Measurements from ENCODE around the gene ANKRD11.

The ANKRD11 gene

GRCh38 chr16:89344846-89345611 is 145.3 kb downstream of the ANKRD11 start:
- Histone ChIP-seq H3K4me2 (ENCODE audit: low read length, poor library complexity, severe bottlenecking) (no peak overlapping the region), H3K27ac (ENCODE audit: low read length, poor library complexity, severe bottlenecking) (peak overlapping the region; percentile 24), H3K14ac (ENCODE audit: low read length in 2 of 2) (peak overlapping the region in 1 of 2 experiments; percentile 77), H3K4me3 (ENCODE audit: insufficient read depth in 1 of 2, low read depth in 1 of 2, low read length in 2 of 2) (peak overlapping the region in 1 of 2 experiments; percentile 13), H3K9me3 (ENCODE audit: control insufficient read depth, low read length) (no peaks in the 10 kb centered on the region), H3K9ac (ENCODE audit: low read length) (peak overlapping the region; percentile 66), H3K27me3 (ENCODE audit: control insufficient read depth in 1 of 2, insufficient read depth in 1 of 2, low read length in 2 of 2) (no peaks in the 10 kb centered on the region), H4K91ac (ENCODE audit: low read length) (no peak overlapping the region), H2AFZ (ENCODE audit: low read depth, low read length) (no peak overlapping the region), H2BK12ac (ENCODE audit: low read length in 2 of 2) (peak overlapping the region in 1 of 2 experiments; percentile 57), H2AK5ac (ENCODE audit: low read length, severe bottlenecking) (peak overlapping the region; percentile 17), H3K23ac (ENCODE audit: low read length in 2 of 2) (no peak overlapping the region), H2BK120ac (ENCODE audit: low read depth, low read length) (no peak overlapping the region), H4K8ac (ENCODE audit: low read length) (no peak overlapping the region), H3K36me3 (ENCODE audit: control insufficient read depth in 1 of 2, insufficient read depth in 2 of 2, low read depth in 1 of 2, low read length in 2 of 2) (peaks cover 0 to 7% of the 10 kb centered on the region in 2 experiments), H3K18ac (ENCODE audit: low read depth in 1 of 2, low read length in 2 of 2) (no peak overlapping the region), H3K4me1 (ENCODE audit: control insufficient read depth, insufficient read depth, low read depth, low read length) (peaks cover 36% of the 10 kb centered on the region), H2BK15ac (ENCODE audit: low read depth, poor library complexity, severe bottlenecking) (no peak overlapping the region), H3K4ac (ENCODE audit: low read depth in 1 of 2, low read length in 2 of 2) (no peak overlapping the region), H3K79me1 (replicated peaks; ENCODE audit: low read length, poor library complexity, severe bottlenecking) (peaks cover 3% of the 10 kb centered on the region), H2BK5ac (ENCODE audit: low read depth, low read length, poor library complexity, severe bottlenecking) (no peak overlapping the region)
- no peak for DNase-seq
- WGBS, result 90% methylated on average over 20 of the region's 20 CpGs

GRCh38 chr16:89344458-89344834 is 145.9 kb downstream of the ANKRD11 start:
- H4K91ac ChIP-seq (ENCODE audit: low read length), result peak overlapping the region; percentile 8
- H3K9ac ChIP-seq (ENCODE audit: low read length), result peak overlapping the region; percentile 66
- H3K36me3 ChIP-seq (ENCODE audit: control insufficient read depth in 1 of 2, insufficient read depth in 2 of 2, low read depth in 1 of 2, low read length in 2 of 2), result peaks cover 4 to 7% of the 10 kb centered on the region in 2 experiments
- peak overlapping the region in 1 of 2 experiments; percentile 13 for H3K4me3 ChIP-seq (ENCODE audit: insufficient read depth in 1 of 2, low read depth in 1 of 2, low read length in 2 of 2)
- peaks cover 3% of the 10 kb centered on the region for H3K79me1 ChIP-seq (replicated peaks; ENCODE audit: low read length, poor library complexity, severe bottlenecking)
- peak overlapping the region; percentile 9 for H3K27ac ChIP-seq (ENCODE audit: low read length, poor library complexity, severe bottlenecking)
- H3K18ac ChIP-seq (ENCODE audit: low read depth in 1 of 2, low read length in 2 of 2), result peak overlapping the region in 1 of 2 experiments; percentile 42
- H2AK5ac ChIP-seq (ENCODE audit: low read length, severe bottlenecking), result peak overlapping the region; percentile 7
- H2BK15ac ChIP-seq (ENCODE audit: low read depth, poor library complexity, severe bottlenecking), result no peak overlapping the region
- no peaks in the 10 kb centered on the region for H3K27me3 ChIP-seq (ENCODE audit: control insufficient read depth in 1 of 2, insufficient read depth in 1 of 2, low read length in 2 of 2)
- no peak overlapping the region for H3K14ac ChIP-seq (ENCODE audit: low read length in 2 of 2)
- H3K9me3 ChIP-seq (ENCODE audit: control insufficient read depth, low read length), result no peaks in the 10 kb centered on the region
- DNase-seq, result no peak
- no peak overlapping the region for H2BK12ac ChIP-seq (ENCODE audit: low read length in 2 of 2)
- H3K4me1 ChIP-seq (ENCODE audit: control insufficient read depth, insufficient read depth, low read depth, low read length), result peaks cover 36% of the 10 kb centered on the region
- no peak overlapping the region for H3K4me2 ChIP-seq (ENCODE audit: low read length, poor library complexity, severe bottlenecking)
- no peak overlapping the region for H2BK5ac ChIP-seq (ENCODE audit: low read depth, low read length, poor library complexity, severe bottlenecking)
- WGBS, result 84% methylated on average over 13 of the region's 15 CpGs
- no peak overlapping the region for H4K8ac ChIP-seq (ENCODE audit: low read length)
- H3K4ac ChIP-seq (ENCODE audit: low read depth in 1 of 2, low read length in 2 of 2), result no peak overlapping the region
- no peak overlapping the region for H2BK120ac ChIP-seq (ENCODE audit: low read depth, low read length)
- no peak overlapping the region for H2AFZ ChIP-seq (ENCODE audit: low read depth, low read length)
- H3K23ac ChIP-seq (ENCODE audit: low read length in 2 of 2), result no peak overlapping the region

DNA sequence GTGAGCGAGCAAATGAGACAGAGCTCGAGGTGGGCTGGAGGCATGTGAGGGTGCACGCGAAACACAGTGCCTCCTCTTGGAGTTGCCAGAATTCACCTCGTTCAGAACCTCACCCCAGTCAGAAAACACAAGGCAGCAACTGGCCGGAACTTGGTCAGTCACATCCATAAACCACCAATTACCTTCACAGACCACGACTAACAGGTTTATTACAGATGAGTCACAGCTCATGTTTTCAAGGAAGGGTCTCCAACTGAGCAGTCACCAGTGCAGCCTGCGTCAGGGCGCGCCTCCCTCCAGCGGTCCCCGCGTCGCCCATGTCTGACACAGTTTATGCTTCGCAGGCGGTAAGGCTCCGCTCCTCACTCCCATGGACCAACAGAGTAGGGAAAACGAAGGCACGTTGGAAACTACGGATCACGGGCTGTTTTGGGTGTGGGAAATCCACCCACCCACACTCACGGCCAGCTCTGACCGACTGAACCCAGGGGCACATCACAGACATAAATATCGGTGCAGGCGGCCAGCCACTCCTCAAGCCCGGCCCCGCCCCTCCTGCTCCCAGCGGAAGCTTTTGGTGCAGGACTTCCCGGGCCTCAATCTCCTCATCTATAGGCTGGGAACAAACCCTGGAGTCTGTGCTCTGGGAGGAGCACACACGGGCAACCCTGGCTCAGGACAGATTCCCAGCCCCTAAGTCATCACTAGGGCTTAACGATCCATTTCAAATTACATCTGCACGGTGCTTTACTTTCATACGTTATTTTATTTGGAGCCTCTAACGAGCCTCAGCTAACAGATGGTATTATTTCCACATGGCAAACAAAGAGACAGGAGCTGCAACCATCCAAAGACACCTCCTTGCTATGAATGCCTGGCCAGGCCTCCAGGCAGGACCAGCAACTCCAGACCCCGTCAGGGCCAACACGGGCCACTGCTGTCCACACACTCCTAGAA is 146.6 kb downstream of the ANKRD11 start:
- Histone ChIP-seq H4K91ac (ENCODE audit: low read length) (no peak overlapping the region), H3K18ac (ENCODE audit: low read depth in 1 of 2, low read length in 2 of 2) (no peak overlapping the region), H3K9ac (ENCODE audit: low read length) (peak overlapping the region; percentile 66), H3K9me3 (ENCODE audit: control insufficient read depth, low read length) (no peaks in the 10 kb centered on the region), H2BK12ac (ENCODE audit: low read length in 2 of 2) (no peak overlapping the region), H4K8ac (ENCODE audit: low read length) (no peak overlapping the region), H3K4me3 (ENCODE audit: insufficient read depth in 1 of 2, low read depth in 1 of 2, low read length in 2 of 2) (peak overlapping the region in 1 of 2 experiments; percentile 13), H2BK5ac (ENCODE audit: low read depth, low read length, poor library complexity, severe bottlenecking) (no peak overlapping the region), H3K4me1 (ENCODE audit: control insufficient read depth, insufficient read depth, low read depth, low read length) (peaks cover 38% of the 10 kb centered on the region), H2BK15ac (ENCODE audit: low read depth, poor library complexity, severe bottlenecking) (no peak overlapping the region), H3K27me3 (ENCODE audit: control insufficient read depth in 1 of 2, insufficient read depth in 1 of 2, low read length in 2 of 2) (no peaks in the 10 kb centered on the region), H3K4ac (ENCODE audit: low read depth in 1 of 2, low read length in 2 of 2) (no peak overlapping the region), H3K27ac (ENCODE audit: low read length, poor library complexity, severe bottlenecking) (peak overlapping the region; percentile 63), H3K79me1 (replicated peaks; ENCODE audit: low read length, poor library complexity, severe bottlenecking) (peaks cover 5% of the 10 kb centered on the region), H3K4me2 (ENCODE audit: low read length, poor library complexity, severe bottlenecking) (peak overlapping the region; percentile 46), H3K23ac (ENCODE audit: low read length in 2 of 2) (no peak overlapping the region), H3K36me3 (ENCODE audit: control insufficient read depth in 1 of 2, insufficient read depth in 2 of 2, low read depth in 1 of 2, low read length in 2 of 2) (peaks cover 4 to 7% of the 10 kb centered on the region in 2 experiments), H2AK5ac (ENCODE audit: low read length, severe bottlenecking) (peak overlapping the region; percentile 7), H2AFZ (ENCODE audit: low read depth, low read length) (no peak overlapping the region), H3K14ac (ENCODE audit: low read length in 2 of 2) (peak overlapping the region in 1 of 2 experiments; percentile 69), H2BK120ac (ENCODE audit: low read depth, low read length) (no peak overlapping the region)
- WGBS, result 77% methylated on average over 36 of the region's 36 CpGs
- DNase-seq, result peak; percentile 40

Data from mesenchymal stem cell (in vitro differentiated cells and primary cell).